IMR-90 (cell line): ENCODE data around the gene MRPS16. TPM values are rescaled to one million over a fixed set of nuclear protein-coding genes. Genes with fewer than 3 reads are reported as not detected.

ENCODE experiments used
- ATAC-seq: fragments of 200-7000 bp; cut with Tn5 transposase; 2 replicates; pipeline ENCODE4 v1.9.1; 2020; ENCODE audit warnings: low read depth, mild to moderate bottlenecking, moderate library complexity
- BruUV-seq: library from RNA; stranded (reverse); fragments of 400-500 nt; replicated peaks from 2 replicates; lab custom pipeline; 2021; lab: Mats Ljungman, UMichigan
- CTCF ChIA-PET: fragments of 300-600 bp; formaldehyde crosslinking; extraction: SDS; loops from one replicate; lab custom pipeline; 2021; ENCODE audit warnings: antibody characterized with exemption; lab: Yijun Ruan, JAX
- POLR2A ChIA-PET: fragments of 300-600 bp; sonication (Branson Sonifier 250); formaldehyde crosslinking; loops from one replicate; lab custom pipeline; 2022; ENCODE audit warnings: antibody characterized with exemption; ENCODE audit not compliant: unreplicated experiment; lab: Charles Lee
- DNase-seq: peaks from one replicate; pipeline ENCODE4 v3.0.0; 2013
- H2AFZ ChIP-seq: replicated peaks from 2 replicates; pipeline ENCODE3; 2013; ENCODE audit warnings: low read length, mild to moderate bottlenecking; ENCODE audit not compliant: poor library complexity
- H2AK5ac ChIP-seq: 2 replicates; pipeline ENCODE4 v1.6.1; 2013; ENCODE audit warnings: low read depth, low read length, inconsistent platforms
- H2AK9ac ChIP-seq: replicated peaks from 2 replicates; pipeline ENCODE3; 2013; ENCODE audit warnings: mild to moderate bottlenecking, low read depth, low read length, moderate library complexity; ENCODE audit not compliant: poor library complexity
- H2BK120ac ChIP-seq: 2 replicates; pipeline ENCODE4 v1.6.1; 2013; ENCODE audit warnings: low read depth, low read length, inconsistent platforms
- H2BK15ac ChIP-seq: 3 replicates; pipeline ENCODE4 v1.6.1; 2013; ENCODE audit warnings: low read depth, low read length, inconsistent platforms
- H2BK20ac ChIP-seq: 2 replicates; pipeline ENCODE4 v1.6.1; 2013; ENCODE audit warnings: low read depth, mild to moderate bottlenecking, inconsistent platforms, low read length, moderate library complexity
- H2BK5ac ChIP-seq: 2 replicates; pipeline ENCODE4 v1.6.1; 2013; ENCODE audit warnings: mild to moderate bottlenecking, low read depth, low read length, inconsistent platforms; ENCODE audit not compliant: poor library complexity, severe bottlenecking
- H3K14ac ChIP-seq: replicated peaks from 2 replicates; pipeline ENCODE4 v1.6.1; 2013; ENCODE audit warnings: low read depth, low read length, inconsistent platforms
- H3K18ac ChIP-seq: 2 replicates; pipeline ENCODE4 v1.6.1; 2013; ENCODE audit warnings: low read depth, low read length, control low read depth
- H3K23ac ChIP-seq: 2 replicates; pipeline ENCODE4 v1.6.1; 2013; ENCODE audit warnings: low read depth, low read length, inconsistent platforms
- H3K27ac ChIP-seq: 2 replicates; pipeline ENCODE4 v1.5.1; 2013; ENCODE audit warnings: mild to moderate bottlenecking, control low read depth, low read length; ENCODE audit not compliant: insufficient read depth
- H3K27me3 ChIP-seq: 2 replicates; pipeline ENCODE4 v1.6.1; 2013; ENCODE audit warnings: low read length; ENCODE audit not compliant: control insufficient read depth, insufficient read depth
- H3K36me3 ChIP-seq: 2 replicates; pipeline ENCODE4 v1.6.1; 2013; ENCODE audit warnings: low read length, mixed read lengths; ENCODE audit not compliant: control insufficient read depth, insufficient read depth
- H3K4ac ChIP-seq: 2 replicates; pipeline ENCODE4 v1.6.1; 2013; ENCODE audit warnings: low read depth, low read length, inconsistent platforms
- H3K4me1 ChIP-seq: 2 replicates; pipeline ENCODE4 v1.6.1; 2013; ENCODE audit warnings: low read length, mixed read lengths; ENCODE audit not compliant: control insufficient read depth, insufficient read depth
- H3K4me2 ChIP-seq: 2 replicates; pipeline ENCODE4 v1.6.1; 2013; ENCODE audit warnings: low read depth, mild to moderate bottlenecking, control low read depth, low read length, moderate library complexity
- H3K4me3 ChIP-seq: 2 replicates; pipeline ENCODE4 v1.5.1; 2013; ENCODE audit warnings: low read depth, mild to moderate bottlenecking, control low read depth, low read length, moderate library complexity; ENCODE audit not compliant: insufficient read depth
- H3K56ac ChIP-seq: 2 replicates; pipeline ENCODE4 v1.6.1; 2013; ENCODE audit warnings: low read length, inconsistent platforms; ENCODE audit not compliant: insufficient read depth; ENCODE audit errors: extremely low read depth
- H3K79me1 ChIP-seq, 2 experiments: 2 replicates each; pipeline ENCODE4 v1.6.1; 2013; ENCODE audit warnings: low read length in 2 of 2, inconsistent platforms in 1 of 2, low read depth in 1 of 2
- H3K9ac ChIP-seq: 2 replicates; pipeline ENCODE4 v1.6.1; 2013; ENCODE audit warnings: low read depth, low read length, control low read depth
- H3K9me1 ChIP-seq: 2 replicates; pipeline ENCODE4 v1.6.1; 2013; ENCODE audit warnings: low read length, inconsistent platforms; ENCODE audit not compliant: insufficient read depth
- H3K9me3 ChIP-seq: 2 replicates; pipeline ENCODE4 v1.6.1; 2013; ENCODE audit warnings: low read length; ENCODE audit not compliant: control insufficient read depth, insufficient read depth
- H4K20me1 ChIP-seq: 2 replicates; pipeline ENCODE4 v1.6.1; 2013; ENCODE audit warnings: low read length, inconsistent platforms; ENCODE audit not compliant: insufficient read depth
- H4K5ac ChIP-seq: 2 replicates; pipeline ENCODE4 v1.6.1; 2013; ENCODE audit warnings: mild to moderate bottlenecking, low read depth, low read length, control low read depth
- H4K8ac ChIP-seq, 2 experiments: 2 replicates each; pipeline ENCODE4 v1.6.1; 2013; ENCODE audit warnings: low read depth in 2 of 2, low read length in 2 of 2, control low read depth in 1 of 2, inconsistent platforms in 1 of 2
- H4K91ac ChIP-seq: 2 replicates; pipeline ENCODE4 v1.6.1; 2013; ENCODE audit warnings: low read depth, low read length, inconsistent platforms; ENCODE audit not compliant: insufficient read depth
- BHLHE40 ChIP-seq: fragments of 150-350 bp; IDR thresholded peaks from 2 replicates; pipeline ENCODE4 v1.6.1; 2016; ENCODE audit warnings: mild to moderate bottlenecking, low read depth, low read length
- CEBPB ChIP-seq: IDR thresholded peaks from 2 replicates; pipeline ENCODE4 v1.6.1; 2012; ENCODE audit warnings: low read depth, low read length, improper control_type of control experiment
- CHD1 ChIP-seq: IDR thresholded peaks from 2 replicates; pipeline ENCODE4 v1.6.1; 2012; ENCODE audit warnings: low read depth, low read length, improper control_type of control experiment
- CTCF ChIP-seq: conservative IDR thresholded peaks from 2 replicates; pipeline ENCODE4 v1.5.1; 2012; ENCODE audit warnings: mild to moderate bottlenecking, low read depth, low read length, improper control_type of control experiment
- MAFK ChIP-seq: IDR thresholded peaks from 2 replicates; pipeline ENCODE4 v1.6.1; 2012; ENCODE audit warnings: low read depth, low read length, improper control_type of control experiment
- MAZ ChIP-seq: IDR thresholded peaks from 2 replicates; pipeline ENCODE4 v1.6.1; 2012; ENCODE audit warnings: low read depth, mild to moderate bottlenecking, low read length, improper control_type of control experiment, moderate library complexity, borderline replicate concordance
- MXI1 ChIP-seq: IDR thresholded peaks from 2 replicates; pipeline ENCODE4 v1.6.1; 2012; ENCODE audit warnings: low read depth, mild to moderate bottlenecking, low read length, moderate library complexity, borderline replicate concordance
- RAD21 ChIP-seq: IDR thresholded peaks from 2 replicates; pipeline ENCODE4 v1.6.1; 2012; ENCODE audit warnings: low read length, improper control_type of control experiment
- SMC3 ChIP-seq: fragments of 150-350 bp; IDR thresholded peaks from 2 replicates; pipeline ENCODE4 v1.6.1; 2016; ENCODE audit warnings: low read depth, mild to moderate bottlenecking, antibody characterized with exemption, low read length, moderate library complexity
- WGBS, 2 experiments: methylation state at CpG; one replicate each; pipeline versions ENCODE4 v1.1.5 to v1.1.7; 2013; ENCODE audit warnings: missing lambda C conversion rate in 2 of 2; ENCODE audit not compliant: insufficient read length in 1 of 2; ENCODE audit errors: extremely low coverage in 2 of 2; 5-methylcytosine and 5-hydroxymethylcytosine counted together
- dilution Hi-C: fragments of 300-500 bp; cut with HindIII; formaldehyde crosslinking; loops from one replicate; pipeline ENCODE4 v1.14.3; 2018; ENCODE audit warnings: low sequenced_read_pairs; ENCODE audit not compliant: unreplicated experiment
- in situ Hi-C: fragments of 300-500 bp; cut with MboI; formaldehyde crosslinking; loops from 3 replicates; pipeline ENCODE4 v1.14.3; 2019; ENCODE audit warnings: low sequenced_read_pairs, inconsistent platforms, mixed read lengths
- intact Hi-C: fragments of 100-400 bp; cut with micrococcal nuclease; formaldehyde crosslinking; loops from 2 replicates; pipeline ENCODE4 v1.10.0; 2022
- polyA plus RNA-seq, 3 experiments: library from polyadenylated mRNA; depleted of rRNA; stranded (reverse); fragments of >200 nt; gene quantifications; 2 replicates each; pipeline ENCODE4 v1.2.3, GENCODE V29; 2012; ENCODE audit warnings: low replicate concordance in 1 of 3
- total RNA-seq: library from RNA; depleted of rRNA; stranded (reverse); fragments of >200 nt; gene quantifications from 2 replicates; pipeline ENCODE4 v1.2.3, GENCODE V29; 2012
- TF ChIP-seq, protein P1 (sequence below): fragments of 150-350 bp; IDR thresholded peaks from 2 replicates; pipeline ENCODE4 v1.6.1; 2017; ENCODE audit warnings: mild to moderate bottlenecking, antibody characterized with exemption, low read length, low read depth

The MRPS16 gene
- total and polyA plus RNA-seq, 2 of the 4 experiments (the other 2 are of a cell fraction) = 45.3 to 62.4 TPM

- Histone ChIP-seq H4K91ac (no peak overlapping the region), H2BK120ac (peak overlapping the region; percentile 42), H4K8ac (no peak overlapping the region), H3K14ac (no peak overlapping the region), H2AK5ac (no peak overlapping the region), H3K4ac (no peak overlapping the region), H3K4me2 (no peak overlapping the region), H2BK20ac (no peak overlapping the region), H3K27ac (no peak overlapping the region), H3K9ac (no peak overlapping the region), H3K56ac (no peak overlapping the region), H3K9me1 (no peaks in the 10 kb centered on the region), H3K18ac (no peak overlapping the region), H2BK5ac (no peak overlapping the region), H3K79me1 (no peaks in the 10 kb centered on the region), H2BK15ac (no peak overlapping the region), H3K4me3 (no peak overlapping the region), H3K23ac (no peak overlapping the region), H4K20me1 (no peaks in the 10 kb centered on the region), H3K9me3 (no peaks in the 10 kb centered on the region), H3K27me3 (no peaks in the 10 kb centered on the region), H4K5ac (no peak overlapping the region), H2AK9ac (no peak overlapping the region), H3K36me3 (no peaks in the 10 kb centered on the region), H2AFZ (no peak overlapping the region), H3K4me1 (no peaks in the 10 kb centered on the region)
- no peak for TF ChIP-seq CHD1
- TF ChIP-seq MAZ = no peak
- TF ChIP-seq MAFK = no peak
- no peak for TF ChIP-seq BHLHE40
- TF ChIP-seq MXI1 = no peak
- TF ChIP-seq CEBPB = no peak
- no peak for TF ChIP-seq CTCF
- no peak for TF ChIP-seq RAD21
- TF ChIP-seq SMC3 = no peak
- TF ChIP-seq, protein P1, sequence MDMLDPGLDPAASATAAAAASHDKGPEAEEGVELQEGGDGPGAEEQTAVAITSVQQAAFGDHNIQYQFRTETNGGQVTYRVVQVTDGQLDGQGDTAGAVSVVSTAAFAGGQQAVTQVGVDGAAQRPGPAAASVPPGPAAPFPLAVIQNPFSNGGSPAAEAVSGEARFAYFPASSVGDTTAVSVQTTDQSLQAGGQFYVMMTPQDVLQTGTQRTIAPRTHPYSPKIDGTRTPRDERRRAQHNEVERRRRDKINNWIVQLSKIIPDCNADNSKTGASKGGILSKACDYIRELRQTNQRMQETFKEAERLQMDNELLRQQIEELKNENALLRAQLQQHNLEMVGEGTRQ = no peak
- CTCF ChIA-PET = no interaction called here
- in situ Hi-C loops (loop anchor here (25.0 kb wide), 1 partner anchor 376 kb away; the partner anchor contains the start of gene MYOZ1), dilution Hi-C loops (no loop called here), intact Hi-C loops (loop anchor here (5.0 kb wide), 1 partner anchor 381 kb away; the partner anchor contains the start of gene MYOZ1)
- WGBS, 2 experiments = 100% methylated on average over 1 of the region's 9 CpGs; no CpG with 5 or more reads in 1 of the 2 experiments
- ATAC-seq = no peak
- BruUV-seq = no TSS peak
- no peak for DNase-seq
- POLR2A ChIA-PET = no interaction called here
Measured at GRCh38 chr10:73261362-73261995, 9.0 kb upstream of the MRPS16 start.
